SK-N-SH treated with all-trans-retinoic acid at 6 μM for 48 hours (cell line): ENCODE results near the gene PLXDC2.

Source experiments
- ATAC-seq: fragments of 200-7000 bp; cut with Tn5 transposase; 3 replicates; pipeline ENCODE4 v1.9.1; 2020; ENCODE audit warnings: mild to moderate bottlenecking, moderate library complexity
- ARNTL ChIP-seq: fragments of 450-650 bp; formaldehyde crosslinking; IDR thresholded peaks from 2 replicates; pipeline ENCODE4 v1.5.0; 2020; ENCODE audit warnings: low read depth, mild to moderate bottlenecking, moderate library complexity, borderline replicate concordance
- BACH2 ChIP-seq: fragments of 250-450 bp; sonication (Bioruptor Pico); IDR thresholded peaks from 2 replicates; pipeline ENCODE4 v1.9.0; 2021; ENCODE audit warnings: mild to moderate bottlenecking, borderline replicate concordance
- CREB5 ChIP-seq: fragments of 250-450 bp; sonication (Bioruptor Pico); IDR thresholded peaks from 2 replicates; pipeline ENCODE4 v1.5.1; 2020; ENCODE audit warnings: low read depth, mild to moderate bottlenecking, moderate library complexity
- CSDC2 ChIP-seq: fragments of 250-450 bp; sonication (Bioruptor Pico); IDR thresholded peaks from 2 replicates; pipeline ENCODE4 v1.5.0; 2020; ENCODE audit warnings: mild to moderate bottlenecking, moderate library complexity
- CSRNP3 ChIP-seq: fragments of 250-450 bp; sonication (Bioruptor Pico); IDR thresholded peaks from 2 replicates; pipeline ENCODE4 v1.5.1; 2021; ENCODE audit warnings: mild to moderate bottlenecking, moderate library complexity
- ESRRG ChIP-seq: fragments of 250-450 bp; sonication (Bioruptor Pico); IDR thresholded peaks from 2 replicates; pipeline ENCODE4 v1.6.1; 2021; ENCODE audit warnings: mild to moderate bottlenecking
- GLIS3 ChIP-seq: fragments of 250-450 bp; sonication (Bioruptor Pico); IDR thresholded peaks from 2 replicates; pipeline ENCODE4 v1.5.0; 2020; ENCODE audit warnings: mild to moderate bottlenecking, moderate library complexity
- ISL1 ChIP-seq: fragments of 250-450 bp; sonication (Bioruptor Pico); IDR thresholded peaks from 2 replicates; pipeline ENCODE4 v2.1.2; 2022; ENCODE audit warnings: mild to moderate bottlenecking, moderate library complexity
- OSR1 ChIP-seq: fragments of 250-450 bp; sonication (Bioruptor Pico); IDR thresholded peaks from 2 replicates; pipeline ENCODE4 v1.8.0; 2022; ENCODE audit warnings: moderate library complexity, mild to moderate bottlenecking, inconsistent platforms
- PATZ1 ChIP-seq: fragments of 250-450 bp; sonication (Bioruptor Pico); IDR thresholded peaks from 2 replicates; pipeline ENCODE4 v1.8.0; 2020; ENCODE audit warnings: mild to moderate bottlenecking, moderate library complexity, borderline replicate concordance
- PPARA ChIP-seq: fragments of 250-450 bp; sonication (Bioruptor Pico); IDR thresholded peaks from 2 replicates; pipeline ENCODE4 v1.5.0; 2020; ENCODE audit warnings: mild to moderate bottlenecking, borderline replicate concordance
- RARB ChIP-seq: fragments of 250-450 bp; sonication (Bioruptor Pico); IDR thresholded peaks from 2 replicates; pipeline ENCODE4 v1.8.0; 2021; ENCODE audit warnings: mild to moderate bottlenecking, moderate library complexity
- SNAI2 ChIP-seq: fragments of 250-450 bp; sonication (Bioruptor Pico); IDR thresholded peaks from 2 replicates; pipeline ENCODE4 v1.5.0; 2020; ENCODE audit warnings: mild to moderate bottlenecking, moderate library complexity
- TCF4 ChIP-seq: fragments of 250-450 bp; sonication (Bioruptor Pico); IDR thresholded peaks from 2 replicates; pipeline ENCODE4 v1.8.0; 2021; ENCODE audit warnings: mild to moderate bottlenecking, moderate library complexity, borderline replicate concordance
- TOX ChIP-seq: fragments of 250-450 bp; sonication (Bioruptor Pico); IDR thresholded peaks from 2 replicates; pipeline ENCODE4 v1.8.0; 2021; ENCODE audit warnings: mild to moderate bottlenecking, moderate library complexity, borderline replicate concordance
- TSHZ2 ChIP-seq: fragments of 250-450 bp; sonication (Bioruptor Pico); IDR thresholded peaks from 2 replicates; pipeline ENCODE4 v1.5.0; 2020; ENCODE audit warnings: mild to moderate bottlenecking, moderate library complexity
- ZC3H10 ChIP-seq: fragments of 250-450 bp; sonication (Bioruptor Pico); IDR thresholded peaks from 2 replicates; pipeline ENCODE4 v1.5.1; 2021; ENCODE audit warnings: mild to moderate bottlenecking, moderate library complexity
- ZFP3 ChIP-seq: fragments of 250-450 bp; sonication (Bioruptor Pico); IDR thresholded peaks from 2 replicates; pipeline ENCODE4 v1.5.0; 2020; ENCODE audit warnings: mild to moderate bottlenecking, moderate library complexity
- ZFP30 ChIP-seq: fragments of 450-650 bp; formaldehyde crosslinking; IDR thresholded peaks from 2 replicates; pipeline ENCODE4 v1.5.0; 2022; ENCODE audit warnings: mild to moderate bottlenecking, moderate library complexity
- ZNF565 ChIP-seq: fragments of 450-650 bp; formaldehyde crosslinking; conservative IDR thresholded peaks from 2 replicates; pipeline ENCODE4 v1.5.0; 2020; ENCODE audit warnings: low read depth, mild to moderate bottlenecking, moderate library complexity
- ZNF70 ChIP-seq: fragments of 450-650 bp; formaldehyde crosslinking; IDR thresholded peaks from 2 replicates; pipeline ENCODE4 v1.5.0; 2020; ENCODE audit warnings: mild to moderate bottlenecking, moderate library complexity

Gene PLXDC2

GRCh38 chr10:19778996-19779395, 37.2 kb upstream of the PLXDC2 start:
- ATAC-seq = no peak
- TF ChIP-seq ZNF70 (CRISPR knock-in tag) = no peak
- no peak for TF ChIP-seq SNAI2 (CRISPR knock-in tag)
- TF ChIP-seq, all 23 proteins: peak for 0

- ATAC-seq = no peak
- TF ChIP-seq ZNF565 (CRISPR knock-in tag) = no peak
- no peak for TF ChIP-seq BACH2
- TF ChIP-seq OSR1 (CRISPR knock-in tag) = no peak
- no peak for TF ChIP-seq TOX
- no peak for TF ChIP-seq ISL1 (CRISPR knock-in tag)
- no peak for TF ChIP-seq RARB
- no peak for TF ChIP-seq PATZ1 (CRISPR knock-in tag)
- TF ChIP-seq GLIS3 (CRISPR knock-in tag) = no peak
- TF ChIP-seq TSHZ2 (CRISPR knock-in tag) = no peak
- no peak for TF ChIP-seq ARNTL (CRISPR knock-in tag)
- TF ChIP-seq ZFP30 = no peak
- TF ChIP-seq PPARA = no peak
- no peak for TF ChIP-seq CREB5 (CRISPR knock-in tag)
Observed at GRCh38 chr10:19782430-19783089, 33.7 kb upstream of the PLXDC2 start.

- no peak for TF ChIP-seq TCF4
- TF ChIP-seq PPARA = no peak
- TF ChIP-seq ISL1 (CRISPR knock-in tag) = no peak
- no peak for TF ChIP-seq OSR1 (CRISPR knock-in tag)
- TF ChIP-seq ZFP30 = no peak
- TF ChIP-seq ZFP3 = no peak
- no peak for TF ChIP-seq ZC3H10 (CRISPR knock-in tag)
- TF ChIP-seq SNAI2 (CRISPR knock-in tag) = no peak
- TF ChIP-seq TSHZ2 (CRISPR knock-in tag) = no peak
- TF ChIP-seq ARNTL (CRISPR knock-in tag) = no peak
- TF ChIP-seq CSDC2 = no peak
- no peak for TF ChIP-seq CSRNP3 (CRISPR knock-in tag)
- TF ChIP-seq ESRRG (CRISPR knock-in tag) = no peak
- TF ChIP-seq RARB = no peak
- TF ChIP-seq BACH2 = no peak
- TF ChIP-seq CREB5 (CRISPR knock-in tag) = no peak
- TF ChIP-seq ZNF565 (CRISPR knock-in tag) = no peak
- no peak for TF ChIP-seq GLIS3 (CRISPR knock-in tag)
Observed at GRCh38 chr10:19783721-19784120, 32.5 kb upstream of the PLXDC2 start.

More at GRCh38 chr10:19783721-19784120, 32.5 kb upstream of the PLXDC2 start:
- ATAC-seq = no peak
